Measurements from ENCODE around the gene CABLES1.

- TF ChIP-seq EZH2 (IDR thresholded peaks at IDR 0.05; ENCODE audit: borderline replicate concordance) = no peak
- TF ChIP-seq, protein P1, sequence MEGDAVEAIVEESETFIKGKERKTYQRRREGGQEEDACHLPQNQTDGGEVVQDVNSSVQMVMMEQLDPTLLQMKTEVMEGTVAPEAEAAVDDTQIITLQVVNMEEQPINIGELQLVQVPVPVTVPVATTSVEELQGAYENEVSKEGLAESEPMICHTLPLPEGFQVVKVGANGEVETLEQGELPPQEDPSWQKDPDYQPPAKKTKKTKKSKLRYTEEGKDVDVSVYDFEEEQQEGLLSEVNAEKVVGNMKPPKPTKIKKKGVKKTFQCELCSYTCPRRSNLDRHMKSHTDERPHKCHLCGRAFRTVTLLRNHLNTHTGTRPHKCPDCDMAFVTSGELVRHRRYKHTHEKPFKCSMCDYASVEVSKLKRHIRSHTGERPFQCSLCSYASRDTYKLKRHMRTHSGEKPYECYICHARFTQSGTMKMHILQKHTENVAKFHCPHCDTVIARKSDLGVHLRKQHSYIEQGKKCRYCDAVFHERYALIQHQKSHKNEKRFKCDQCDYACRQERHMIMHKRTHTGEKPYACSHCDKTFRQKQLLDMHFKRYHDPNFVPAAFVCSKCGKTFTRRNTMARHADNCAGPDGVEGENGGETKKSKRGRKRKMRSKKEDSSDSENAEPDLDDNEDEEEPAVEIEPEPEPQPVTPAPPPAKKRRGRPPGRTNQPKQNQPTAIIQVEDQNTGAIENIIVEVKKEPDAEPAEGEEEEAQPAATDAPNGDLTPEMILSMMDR (IDR thresholded peaks at IDR 0.05; ENCODE audit: poor library complexity) = no peak
Measured at GRCh38 chr18:23127090-23127489, 8.2 kb upstream of the CABLES1 start.
